Mesothelial cell of epicardium (in vitro differentiated cells): ENCODE results near the gene GBX1. TPM values are rescaled to one million over a fixed set of nuclear protein-coding genes. Genes with fewer than 3 reads are reported as not detected.

Experiments used
- DNase-seq, 2 experiments: peaks; one replicate each; pipeline ENCODE4 v3.0.0; 2021; ENCODE audit warnings: low spot score in 2 of 2; ENCODE audit not compliant: unreplicated experiment in 2 of 2
- H3K27ac Mint-ChIP-seq: 2 replicates; pipeline ENCODE4 v1.8.0; 2021; ENCODE audit warnings: mixed read lengths
- H3K27me3 Mint-ChIP-seq: 2 replicates; pipeline ENCODE4 v1.8.0; 2021; ENCODE audit warnings: low read depth, mixed read lengths
- H3K36me3 Mint-ChIP-seq: 2 replicates; pipeline ENCODE4 v1.8.0; 2021; ENCODE audit warnings: mixed read lengths
- H3K4me1 Mint-ChIP-seq: 2 replicates; pipeline ENCODE4 v1.8.0; 2021; ENCODE audit warnings: mixed read lengths
- H3K4me3 Mint-ChIP-seq: 2 replicates; pipeline ENCODE4 v1.8.0; 2021; ENCODE audit warnings: mild to moderate bottlenecking, moderate library complexity, mixed read lengths
- H3K9me3 Mint-ChIP-seq: 2 replicates; pipeline ENCODE4 v1.8.0; 2021; ENCODE audit warnings: mixed read lengths
- CTCF ChIP-seq: fragments of 200-600 bp; sonication (generic); IDR thresholded peaks from one replicate; pipeline ENCODE4 v1.5.0; 2021; ENCODE audit warnings: antibody characterized with exemption; ENCODE audit not compliant: unreplicated experiment
- total RNA-seq: library from RNA; stranded (reverse); gene quantifications from 3 replicates; pipeline ENCODE4 v1.2.1, GENCODE V29; 2021

The GBX1 gene
- total RNA-seq, 1 donor from 2014 or later, result not detected

- H3K4me3 Mint-ChIP-seq, result no peak overlapping the region
Measured at GRCh38 chr7:151172273-151173141, 5.0 kb upstream of the GBX1 start.

GRCh38 chr7:151168787-151169162 lies 1.3 kb upstream of the GBX1 start:
- DNase-seq, result no peak
- no peak for TF ChIP-seq CTCF
- Mint-ChIP-seq H3K27me3 (peaks cover 58% of the 10 kb centered on the region), H3K27ac (no peak overlapping the region), H3K9me3 (no peaks in the 10 kb centered on the region), H3K36me3 (no peaks in the 10 kb centered on the region), H3K4me1 (peaks cover 2% of the 10 kb centered on the region), H3K4me3 (peak overlapping the region; percentile 62)

More at GRCh38 chr7:151172273-151173141, 5.0 kb upstream of the GBX1 start:
- Mint-ChIP-seq H3K27me3 (peaks cover 87% of the 10 kb centered on the region), H3K4me1 (peaks cover 2% of the 10 kb centered on the region), H3K36me3 (no peaks in the 10 kb centered on the region), H3K9me3 (no peaks in the 10 kb centered on the region), H3K27ac (no peak overlapping the region)
- DNase-seq, result peak; percentile 69 to 90
- TF ChIP-seq CTCF, result peak; percentile 100

- DNase-seq, result peak in 1 of 2 experiments; percentile 59
- no peaks in the 10 kb centered on the region for H3K36me3 Mint-ChIP-seq
- H3K9me3 Mint-ChIP-seq, result no peaks in the 10 kb centered on the region
- H3K27ac Mint-ChIP-seq, result no peak overlapping the region
- TF ChIP-seq CTCF, result peak; percentile 57
- H3K27me3 Mint-ChIP-seq, result peaks cover 52% of the 10 kb centered on the region
- H3K4me1 Mint-ChIP-seq, result peaks cover 2% of the 10 kb centered on the region
- peak overlapping the region; percentile 62 for H3K4me3 Mint-ChIP-seq
Measured at GRCh38 chr7:151168003-151168786, 701 bp upstream of the GBX1 start.

GRCh38 chr7:151166629-151167196 lies 781 bp downstream of the GBX1 start:
- no peak for TF ChIP-seq CTCF
- Mint-ChIP-seq H3K9me3 (no peaks in the 10 kb centered on the region), H3K36me3 (no peaks in the 10 kb centered on the region), H3K4me1 (peaks cover 2% of the 10 kb centered on the region), H3K27me3 (peaks cover 38% of the 10 kb centered on the region), H3K27ac (no peak overlapping the region), H3K4me3 (peak overlapping the region; percentile 49)
- no peak for DNase-seq

- H3K36me3 Mint-ChIP-seq, result no peaks in the 10 kb centered on the region
- no peak for DNase-seq
- peaks cover 17% of the 10 kb centered on the region for H3K27me3 Mint-ChIP-seq
- no peak overlapping the region for H3K4me3 Mint-ChIP-seq
- no peak overlapping the region for H3K27ac Mint-ChIP-seq
- TF ChIP-seq CTCF, result no peak
- H3K4me1 Mint-ChIP-seq, result no peaks in the 10 kb centered on the region
- H3K9me3 Mint-ChIP-seq, result no peaks in the 10 kb centered on the region
Measured at GRCh38 chr7:151161757-151162156, 5.7 kb downstream of the GBX1 start.
